ENCODE measurements around the gene RPS3. TPM values are rescaled to one million over a fixed set of nuclear protein-coding genes. Genes with fewer than 3 reads are reported as not detected.
"Not testable (repeated sequence)": the region's sequence is repeated elsewhere in the genome, so short reads cannot be mapped to it uniquely, and the experiment has no call there.

Gene RPS3
- total RNA-seq, 4 donors from 2014 or later: 1,101 to 2,606 (median 1,579) TPM

DNA sequence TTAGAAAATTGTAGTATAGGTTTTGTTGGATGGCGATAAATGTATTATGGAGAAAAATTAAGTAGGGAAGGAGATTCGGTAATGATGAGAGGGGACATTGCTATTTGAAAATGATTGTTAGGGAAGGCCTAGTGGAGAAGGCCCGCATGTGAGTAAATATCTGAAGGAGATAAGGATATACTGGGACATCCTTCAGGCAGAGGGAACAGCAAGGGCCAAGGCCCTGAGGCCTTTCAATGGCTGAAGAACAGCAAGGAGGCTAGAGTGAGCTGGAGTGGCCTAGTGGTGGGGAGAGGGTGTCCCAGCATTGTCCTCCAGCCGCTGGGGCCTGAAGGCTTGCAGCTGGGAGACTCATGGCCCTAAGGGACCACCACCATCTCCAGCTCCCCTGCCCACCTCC lies 24.7 kb upstream of the RPS3 start:
- no peak for DNase-seq
- H3K36me3 ChIP-seq: no peaks in the 10 kb centered on the region
- intact Hi-C loops (cut with DNase I): no loop called here
- TF ChIP-seq POLR2A (IDR thresholded peaks at IDR 0.05): no peak
- TF ChIP-seq, protein P1, sequence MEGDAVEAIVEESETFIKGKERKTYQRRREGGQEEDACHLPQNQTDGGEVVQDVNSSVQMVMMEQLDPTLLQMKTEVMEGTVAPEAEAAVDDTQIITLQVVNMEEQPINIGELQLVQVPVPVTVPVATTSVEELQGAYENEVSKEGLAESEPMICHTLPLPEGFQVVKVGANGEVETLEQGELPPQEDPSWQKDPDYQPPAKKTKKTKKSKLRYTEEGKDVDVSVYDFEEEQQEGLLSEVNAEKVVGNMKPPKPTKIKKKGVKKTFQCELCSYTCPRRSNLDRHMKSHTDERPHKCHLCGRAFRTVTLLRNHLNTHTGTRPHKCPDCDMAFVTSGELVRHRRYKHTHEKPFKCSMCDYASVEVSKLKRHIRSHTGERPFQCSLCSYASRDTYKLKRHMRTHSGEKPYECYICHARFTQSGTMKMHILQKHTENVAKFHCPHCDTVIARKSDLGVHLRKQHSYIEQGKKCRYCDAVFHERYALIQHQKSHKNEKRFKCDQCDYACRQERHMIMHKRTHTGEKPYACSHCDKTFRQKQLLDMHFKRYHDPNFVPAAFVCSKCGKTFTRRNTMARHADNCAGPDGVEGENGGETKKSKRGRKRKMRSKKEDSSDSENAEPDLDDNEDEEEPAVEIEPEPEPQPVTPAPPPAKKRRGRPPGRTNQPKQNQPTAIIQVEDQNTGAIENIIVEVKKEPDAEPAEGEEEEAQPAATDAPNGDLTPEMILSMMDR (IDR thresholded peaks at IDR 0.05): no peak
- H3K27me3 ChIP-seq: no peaks in the 10 kb centered on the region
- peaks cover 12 to 26% (median 15%) of the 10 kb centered on the region in 3 donors for H3K4me1 ChIP-seq
- no peaks in the 10 kb centered on the region for H3K9me3 ChIP-seq
- no peak overlapping the region for H3K4me3 ChIP-seq
- no peak overlapping the region for H3K27ac ChIP-seq
- 89 to 95% methylated on average over 4 of the region's 4 CpGs for whole genome bisulfite sequencing, 2 donors

DNA sequence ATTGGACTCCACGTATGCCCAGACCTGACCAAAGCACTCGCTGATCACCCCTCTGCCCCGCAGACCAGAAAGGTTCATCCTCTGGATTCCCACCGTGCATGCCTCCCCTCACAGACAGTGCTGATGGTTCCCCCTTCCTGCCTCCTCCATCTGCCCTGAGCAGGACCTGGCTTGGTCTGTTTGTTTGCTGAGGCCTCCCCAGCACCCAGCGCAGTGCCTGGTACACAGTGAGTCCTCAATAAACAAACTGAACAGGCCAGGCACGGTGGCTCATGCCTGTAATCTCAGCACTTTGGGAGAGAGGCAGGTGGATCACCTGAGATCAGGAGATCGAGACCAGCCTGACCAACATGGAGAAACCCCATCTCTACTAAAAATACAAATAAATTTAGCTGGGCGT lies 23.7 kb upstream of the RPS3 start:
- 92 to 93% methylated on average over 5 to 6 of the region's 8 CpGs for WGBS, 2 donors
- TF ChIP-seq, protein P1 (IDR thresholded peaks at IDR 0.05): no peak
- TF ChIP-seq POLR2A (IDR thresholded peaks at IDR 0.05): no peak
- no peak overlapping the region for H3K4me3 ChIP-seq

DNA sequence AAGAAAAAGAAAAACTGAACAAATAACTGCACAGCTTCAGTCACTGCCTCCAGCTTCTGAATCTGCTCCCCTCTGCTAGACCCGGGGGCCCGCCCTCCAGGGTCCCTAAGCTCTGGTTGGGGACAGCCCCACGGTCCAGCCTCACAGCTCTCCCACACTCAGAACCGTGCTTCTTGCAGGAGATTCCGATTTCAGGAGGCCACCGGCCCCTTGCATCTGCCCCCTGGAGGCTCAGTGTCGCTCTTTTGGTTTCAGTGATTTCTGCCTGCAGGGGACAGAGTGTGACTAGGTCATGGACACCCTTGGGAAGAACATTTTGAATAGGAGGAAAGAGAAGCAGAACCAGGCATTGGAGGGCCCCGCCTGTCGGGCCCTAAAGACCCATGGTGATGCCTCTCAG lies 23.1 kb upstream of the RPS3 start:
- intact Hi-C loops (cut with DNase I): no loop called here

More for the DNA sequence above, 23.7 kb upstream of the RPS3 start:
- DNase-seq: no peak
- Histone ChIP-seq H3K27ac (no peak overlapping the region), H3K9me3 (no peaks in the 10 kb centered on the region), H3K36me3 (no peaks in the 10 kb centered on the region), H3K4me1 (peaks cover 14 to 28% (median 15%) of the 10 kb centered on the region in 3 donors), H3K27me3 (no peaks in the 10 kb centered on the region)
- intact Hi-C loops (cut with DNase I): no loop called here

DNA sequence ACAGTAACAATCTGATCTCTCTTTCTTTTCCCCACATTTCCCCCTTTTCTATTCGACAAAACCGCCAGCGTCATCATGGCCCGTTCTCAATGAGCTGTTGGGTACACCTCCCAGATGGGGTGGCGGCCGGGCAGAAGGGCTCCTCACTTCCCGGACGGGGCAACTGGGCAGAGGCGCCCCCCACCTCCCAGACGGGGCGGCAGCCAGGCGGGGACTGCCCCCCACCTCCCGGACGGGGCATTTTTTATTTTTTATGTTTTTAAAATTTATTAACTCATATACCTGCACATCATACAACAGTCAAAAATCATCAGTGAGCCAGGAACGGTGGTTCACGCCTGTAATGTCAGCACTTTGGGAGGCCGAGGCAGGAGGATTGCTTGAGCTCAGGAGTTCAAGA lies 20.5 kb upstream of the RPS3 start:
- H3K36me3 ChIP-seq; H3K4me3 ChIP-seq; intact Hi-C loops (cut with DNase I); DNase-seq; H3K27me3 ChIP-seq; H3K9me3 ChIP-seq; H3K27ac ChIP-seq: not testable (repeated sequence)
- H3K4me1 ChIP-seq: peaks cover 0 to 19% (median 9%) of the 10 kb centered on the region in 3 donors
- 82 to 94% methylated on average over 14 to 17 of the region's 17 CpGs for WGBS, 2 donors

More for the DNA sequence above, 23.1 kb upstream of the RPS3 start:
- Histone ChIP-seq H3K36me3 (no peaks in the 10 kb centered on the region), H3K9me3 (no peaks in the 10 kb centered on the region), H3K27ac (no peak overlapping the region), H3K4me1 (peaks cover 15 to 34% (median 20%) of the 10 kb centered on the region in 3 donors), H3K27me3 (no peaks in the 10 kb centered on the region), H3K4me3 (no peak overlapping the region)
- TF ChIP-seq POLR2A (IDR thresholded peaks at IDR 0.05): no peak
- TF ChIP-seq, protein P1 (IDR thresholded peaks at IDR 0.05): no peak
- DNase-seq: no peak
- WGBS, 2 donors: 76 to 92% methylated on average over 5 to 7 of the region's 9 CpGs

DNA sequence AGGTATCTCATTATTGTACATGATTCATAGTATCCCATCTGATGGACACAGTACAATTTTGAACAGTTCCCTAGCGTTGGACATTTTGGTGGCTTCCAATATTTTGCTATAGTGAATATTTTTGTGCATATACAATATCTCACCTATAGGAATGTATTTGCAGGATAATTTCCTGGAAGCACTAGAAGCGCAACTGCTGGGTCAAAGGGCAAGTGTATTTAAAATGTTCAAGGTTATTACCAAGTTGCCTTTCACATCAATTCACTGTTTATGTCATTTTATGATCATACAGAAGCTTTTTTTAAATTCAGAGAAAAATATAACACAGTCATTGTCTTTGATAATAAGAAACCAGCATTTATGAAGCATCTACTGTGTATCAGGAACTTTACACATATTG lies 19.1 kb upstream of the RPS3 start:
- intact Hi-C loops (cut with DNase I): loop anchor here (5.0 to 10.0 kb wide), 2 partner anchors 55 to 98 kb away; no protein-coding TSS in a partner anchor

More for the DNA sequence above, 19.1 kb upstream of the RPS3 start:
- Histone ChIP-seq H3K27ac (no peak overlapping the region), H3K9me3 (no peaks in the 10 kb centered on the region), H3K27me3 (peaks cover 0 to 3% (median 0%) of the 10 kb centered on the region in 4 donors), H3K4me1 (peaks cover 0 to 28% (median 9%) of the 10 kb centered on the region in 3 donors), H3K4me3 (no peak overlapping the region), H3K36me3 (no peaks in the 10 kb centered on the region)
- TF ChIP-seq, protein P1 (IDR thresholded peaks at IDR 0.05): no peak
- TF ChIP-seq POLR2A (IDR thresholded peaks at IDR 0.05): no peak
- 80 to 92% methylated on average over 2 of the region's 2 CpGs for WGBS, 2 donors
- no peak for DNase-seq

All from esophagus squamous epithelium (tissue), 5 donors.